H1 (cell line): ENCODE measurements around the gene MGLL. TPM values are rescaled to one million over a fixed set of nuclear protein-coding genes. Genes with fewer than 3 reads are reported as not detected.
A peak's percentile ranks its signal among the peaks of the same experiment; 100 is the strongest.

ENCODE experiments used
- CTCF ChIA-PET: fragments of 300-600 bp; sonication (Branson Sonifier 250); formaldehyde crosslinking; loops from one replicate; lab custom pipeline; 2021; ENCODE audit not compliant: partially characterized antibody; lab: Charles Lee
- POLR2A ChIA-PET: fragments of 300-600 bp; sonication (Branson Sonifier 250); formaldehyde crosslinking; loops from one replicate; lab custom pipeline; 2021; ENCODE audit warnings: inconsistent platforms; ENCODE audit not compliant: partially characterized antibody; lab: Charles Lee
- DNase-seq, 2 experiments: peaks; one replicate each; pipeline versions ENCODE4 v3.0.0 to v3.0.0-alpha.2; 2010 to 2022; ENCODE audit warnings: low spot score in 2 of 2, low read depth in 1 of 2, mixed read lengths in 1 of 2
- FAIRE-seq: peaks from 2 replicates; lab custom pipeline; 2011; peaks lifted over from hg19 to GRCh38; lab: Jason Lieb, UNC
- H2AFZ ChIP-seq: 2 replicates; pipeline ENCODE4 v1.8.1; 2012; ENCODE audit warnings: low read length, inconsistent platforms
- H2AK5ac ChIP-seq: 2 replicates; pipeline ENCODE4 v1.6.1; 2013; ENCODE audit warnings: low read depth, low read length
- H2BK120ac ChIP-seq: replicated peaks from 2 replicates; pipeline ENCODE3; 2013; ENCODE audit warnings: low read depth, low read length, inconsistent platforms
- H2BK12ac ChIP-seq: 2 replicates; pipeline ENCODE4 v1.6.1; 2013; ENCODE audit warnings: low read depth, low read length
- H2BK15ac ChIP-seq: 2 replicates; pipeline ENCODE4 v1.6.1; 2013; ENCODE audit warnings: low read length
- H2BK20ac ChIP-seq: 2 replicates; pipeline ENCODE4 v1.6.1; 2013; ENCODE audit warnings: low read length
- H2BK5ac ChIP-seq: 2 replicates; pipeline ENCODE4 v1.6.1; 2013; ENCODE audit warnings: low read depth, low read length
- H3K14ac ChIP-seq: 2 replicates; pipeline ENCODE4 v1.6.1; 2013; ENCODE audit warnings: inconsistent platforms; ENCODE audit not compliant: insufficient read length
- H3K18ac ChIP-seq: 2 replicates; pipeline ENCODE4 v1.6.1; 2013; ENCODE audit warnings: low read length; ENCODE audit errors: extremely low read depth
- H3K23ac ChIP-seq: 2 replicates; pipeline ENCODE4 v1.6.1; 2013; ENCODE audit warnings: inconsistent platforms; ENCODE audit not compliant: insufficient read length
- H3K23me2 ChIP-seq: 2 replicates; pipeline ENCODE4 v1.6.1; 2013; ENCODE audit warnings: low read depth, low read length
- H3K27ac ChIP-seq: 2 replicates; pipeline ENCODE4 v1.6.1; 2011; ENCODE audit warnings: low read depth, low read length, inconsistent platforms
- H3K27me3 ChIP-seq, 4 experiments: replicated peaks in 1 of 4; 1 replicate in 1 of 4; 2 replicates in 3 of 4; pipeline versions ENCODE4 v1.6.1 to v1.8.1; 2011 to 2013; ENCODE audit warnings: low read length in 3 of 4, mild to moderate bottlenecking in 3 of 4, inconsistent platforms in 2 of 4, mixed read lengths in 2 of 4, moderate library complexity in 1 of 4; ENCODE audit not compliant: control insufficient read depth in 3 of 4, insufficient read depth in 3 of 4; ENCODE audit errors: extremely low read depth in 1 of 4
- H3K36me3 ChIP-seq, 4 experiments: 2 replicates each; pipeline versions ENCODE4 v1.6.1 to v1.8.1; 2011 to 2013; ENCODE audit warnings: mild to moderate bottlenecking in 4 of 4, low read length in 3 of 4, moderate library complexity in 2 of 4, control low read depth in 1 of 4, inconsistent platforms in 1 of 4; ENCODE audit not compliant: insufficient read depth in 4 of 4, control insufficient read depth in 2 of 4
- H3K4ac ChIP-seq: replicated peaks from 2 replicates; pipeline ENCODE3; 2013; ENCODE audit warnings: low read length, low read depth, mixed read lengths, inconsistent platforms; ENCODE audit not compliant: insufficient read length
- H3K4me1 ChIP-seq, 4 experiments: replicated peaks in 1 of 4; 1 replicate in 1 of 4; 2 replicates in 3 of 4; pipeline versions ENCODE4 v1.6.1 to v1.8.1; 2011 to 2013; ENCODE audit warnings: low read length in 3 of 4, inconsistent platforms in 2 of 4, mixed read lengths in 1 of 4; ENCODE audit not compliant: insufficient read depth in 4 of 4, control insufficient read depth in 3 of 4
- H3K4me2 ChIP-seq, 2 experiments: 2 replicates each; pipeline versions ENCODE4 v1.6.1 to v1.8.1; 2011 to 2013; ENCODE audit warnings: low read depth in 2 of 2, low read length in 2 of 2, control low read depth in 1 of 2, inconsistent platforms in 1 of 2, mild to moderate bottlenecking in 1 of 2; ENCODE audit not compliant: insufficient read depth in 1 of 2
- H3K4me3 ChIP-seq, 4 experiments: fragments of 200-600, 300-600 bp in 1 of 4; sonication (generic), shearing (Covaris generic), sonication (Bioruptor Twin) in 1 of 4; 2 replicates each; pipeline versions ENCODE4 v1.5.1 to v1.8.1; 2011 to 2016; ENCODE audit warnings: low read length in 4 of 4, low read depth in 3 of 4, control low read depth in 2 of 4, inconsistent platforms in 2 of 4, mild to moderate bottlenecking in 2 of 4, mixed read lengths in 1 of 4, moderate library complexity in 1 of 4; ENCODE audit not compliant: insufficient read depth in 2 of 4; ENCODE audit errors: extremely low read depth in 1 of 4
- H3K56ac ChIP-seq: replicated peaks from 2 replicates; pipeline ENCODE3; 2013; ENCODE audit warnings: low read depth, mild to moderate bottlenecking, mixed read lengths, low read length, inconsistent platforms; ENCODE audit not compliant: insufficient read length
- H3K79me1 ChIP-seq: 2 replicates; pipeline ENCODE4 v1.6.1; 2013; ENCODE audit warnings: low read depth, low read length, control low read depth
- H3K79me2 ChIP-seq, 2 experiments: 2 replicates each; pipeline versions ENCODE4 v1.6.1 to v1.8.1; 2012 to 2013; ENCODE audit warnings: low read length in 2 of 2, mild to moderate bottlenecking in 2 of 2, inconsistent platforms in 1 of 2; ENCODE audit not compliant: insufficient read depth in 2 of 2, control insufficient read depth in 1 of 2
- H3K9ac ChIP-seq, 4 experiments: replicated peaks in 1 of 4; 1 replicate in 1 of 4; 2 replicates in 3 of 4; pipeline versions ENCODE4 v1.6.1 to v1.8.1; 2011 to 2013; ENCODE audit warnings: low read depth in 3 of 4, low read length in 3 of 4, control low read depth in 2 of 4, mild to moderate bottlenecking in 2 of 4, moderate library complexity in 2 of 4, inconsistent platforms in 1 of 4; ENCODE audit errors: extremely low read depth in 1 of 4
- H3K9me3 ChIP-seq, 2 experiments: 2 replicates each; pipeline versions ENCODE4 v1.6.1 to v1.8.1; 2012 to 2013; ENCODE audit warnings: mild to moderate bottlenecking in 2 of 2, moderate library complexity in 2 of 2, control low read depth in 1 of 2, inconsistent platforms in 1 of 2, low read depth in 1 of 2, low read length in 1 of 2, mixed read lengths in 1 of 2; ENCODE audit not compliant: insufficient read depth in 2 of 2
- H4K20me1 ChIP-seq, 2 experiments: replicated peaks in 1 of 2; 2 replicates each; pipeline versions ENCODE3 to v1.8.1; 2011 to 2013; ENCODE audit warnings: inconsistent platforms in 2 of 2, low read length in 2 of 2, mild to moderate bottlenecking in 1 of 2; ENCODE audit not compliant: insufficient read depth in 2 of 2, control insufficient read depth in 1 of 2
- H4K5ac ChIP-seq: 2 replicates; pipeline ENCODE4 v1.6.1; 2013; ENCODE audit warnings: low read length, low read depth, mixed read lengths, inconsistent platforms; ENCODE audit not compliant: insufficient read length
- H4K8ac ChIP-seq: 2 replicates; pipeline ENCODE4 v1.8.0; 2013; ENCODE audit warnings: mild to moderate bottlenecking, moderate library complexity, low read length, inconsistent platforms; ENCODE audit not compliant: insufficient read depth; ENCODE audit errors: extremely low read depth
- H4K91ac ChIP-seq: replicated peaks from 2 replicates; pipeline ENCODE3; 2013; ENCODE audit warnings: low read length, mixed read lengths, inconsistent platforms; ENCODE audit not compliant: insufficient read length
- RAD21 ChIP-seq, 2 experiments: IDR thresholded peaks in 1 of 2; conservative IDR thresholded peaks in 1 of 2; 2 replicates each; pipeline ENCODE4 v1.6.1; 2011; ENCODE audit warnings: low read depth in 2 of 2, low read length in 2 of 2, improper control_type of control experiment in 1 of 2, inconsistent platforms in 1 of 2, mild to moderate bottlenecking in 1 of 2, moderate library complexity in 1 of 2
- TBP ChIP-seq: IDR thresholded peaks from 2 replicates; pipeline ENCODE4 v1.6.1; 2011; ENCODE audit warnings: low read depth, low read length, improper control_type of control experiment
- WGBS, 2 experiments: shearing (Covaris generic) in 1 of 2; methylation state at CpG; one replicate each; pipeline versions ENCODE4 v1.1.6 to v1.1.7; 2013 to 2015; ENCODE audit warnings: low lambda C conversion rate in 2 of 2, mixed read lengths in 2 of 2, inconsistent platforms in 1 of 2, low coverage in 1 of 2, missing lambda C conversion rate in 1 of 2; ENCODE audit not compliant: insufficient replicate concordance in 2 of 2, insufficient coverage in 1 of 2, insufficient read length in 1 of 2; ENCODE audit errors: extremely low coverage in 1 of 2, missing lambda C conversion rate in 1 of 2; 5-methylcytosine and 5-hydroxymethylcytosine counted together
- polyA plus RNA-seq, 7 experiments: library from polyadenylated mRNA; depleted of rRNA in 3 of 7; stranded (reverse) in 5 of 7; unstranded in 2 of 7; fragments of >200 nt in 5 of 7; fragments of 200-250 nt in 2 of 7; gene quantifications; 1 replicate in 5 of 7; 2 replicates in 1 of 7; 4 replicates in 1 of 7; pipeline versions ENCODE4 v1.2.1 to v1.2.3, GENCODE V29; 2011 to 2013; ENCODE audit warnings: missing spikeins in 2 of 7, mixed read lengths in 2 of 7
- total RNA-seq: library from RNA; stranded (reverse); fragmentation: NEBNext Ultra II Directional; extraction: Animal tissue kit (Norgen Biotek cat#: 25700); gene quantifications from 2 replicates; pipeline ENCODE4 v1.2.1, GENCODE V29; 2021
- TF ChIP-seq, protein P1 (sequence below), 3 experiments: IDR thresholded peaks; 1 replicate in 2 of 3; 2 replicates in 1 of 3; pipeline versions ENCODE4 v1.5.1 to v1.6.1; 2011; ENCODE audit warnings: low read length in 3 of 3, mild to moderate bottlenecking in 3 of 3, inconsistent platforms in 2 of 3, low read depth in 1 of 3, moderate library complexity in 1 of 3; ENCODE audit not compliant: insufficient read depth in 1 of 3; ENCODE audit errors: control extremely low read depth in 1 of 3

MGLL gene
- total and polyA plus RNA-seq, 2 of the 8 experiments (the other 6 are each of a cell fraction or from before 2014, with no cell fraction given) = 0.05 to 0.34 TPM

GRCh38 chr3:127749787-127750225 lies 72.5 kb downstream of the MGLL start:
- H3K18ac ChIP-seq = no peak overlapping the region
- no peak overlapping the region for H2BK12ac ChIP-seq
- H4K91ac ChIP-seq = no peak overlapping the region
- H2BK20ac ChIP-seq = no peak overlapping the region
- H3K23ac ChIP-seq = no peak overlapping the region
- H4K8ac ChIP-seq = 0 out of 2 replicates have a peak overlapping the region, but pooled peaks have one; percentile 3
- H3K79me1 ChIP-seq = no peaks in the 10 kb centered on the region
- FAIRE-seq = no peak
- H3K4me2 ChIP-seq = no peak overlapping the region
- DNase-seq = no peak
- H3K79me2 ChIP-seq = no peaks in the 10 kb centered on the region
- H4K5ac ChIP-seq = no peak overlapping the region
- H3K23me2 ChIP-seq = no peaks in the 10 kb centered on the region
- H3K56ac ChIP-seq = no peak overlapping the region
- TF ChIP-seq RAD21 (IDR thresholded peaks at IDR 0.05 in 1 of 2, conservative IDR thresholded peaks at IDR 0.05 in 1 of 2; ENCODE audit: low read depth in 2 of 2, low read length in 2 of 2) (peak; percentile 31 to 49; a peak in 3 of 4 replicates), TBP (no peak)
- TF ChIP-seq, protein P1, sequence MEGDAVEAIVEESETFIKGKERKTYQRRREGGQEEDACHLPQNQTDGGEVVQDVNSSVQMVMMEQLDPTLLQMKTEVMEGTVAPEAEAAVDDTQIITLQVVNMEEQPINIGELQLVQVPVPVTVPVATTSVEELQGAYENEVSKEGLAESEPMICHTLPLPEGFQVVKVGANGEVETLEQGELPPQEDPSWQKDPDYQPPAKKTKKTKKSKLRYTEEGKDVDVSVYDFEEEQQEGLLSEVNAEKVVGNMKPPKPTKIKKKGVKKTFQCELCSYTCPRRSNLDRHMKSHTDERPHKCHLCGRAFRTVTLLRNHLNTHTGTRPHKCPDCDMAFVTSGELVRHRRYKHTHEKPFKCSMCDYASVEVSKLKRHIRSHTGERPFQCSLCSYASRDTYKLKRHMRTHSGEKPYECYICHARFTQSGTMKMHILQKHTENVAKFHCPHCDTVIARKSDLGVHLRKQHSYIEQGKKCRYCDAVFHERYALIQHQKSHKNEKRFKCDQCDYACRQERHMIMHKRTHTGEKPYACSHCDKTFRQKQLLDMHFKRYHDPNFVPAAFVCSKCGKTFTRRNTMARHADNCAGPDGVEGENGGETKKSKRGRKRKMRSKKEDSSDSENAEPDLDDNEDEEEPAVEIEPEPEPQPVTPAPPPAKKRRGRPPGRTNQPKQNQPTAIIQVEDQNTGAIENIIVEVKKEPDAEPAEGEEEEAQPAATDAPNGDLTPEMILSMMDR (IDR thresholded peaks at IDR 0.05; ENCODE audit: control extremely low read depth in 1 of 3, insufficient read depth in 1 of 3, low read depth in 1 of 3, low read length in 3 of 3) = peak in 2 of 3 experiments; percentile 30 to 37; a peak in 3 of 4 replicates
- TF ChIP-seq, all 59 proteins: peak for 2
- Histone ChIP-seq H3K4me1 (no peaks in the 10 kb centered on the region), H3K4ac (no peak overlapping the region), H3K14ac (no peak overlapping the region), H2BK5ac (no peak overlapping the region), H4K20me1 (no peaks in the 10 kb centered on the region), H2AFZ (no peak overlapping the region), H3K27ac (no peak overlapping the region), H3K27me3 (no peaks in the 10 kb centered on the region), H3K4me3 (no peak overlapping the region), H2AK5ac (no peak overlapping the region), H2BK15ac (no peak overlapping the region), H3K9ac (no peak overlapping the region), H2BK120ac (no peak overlapping the region), H3K36me3 (no peaks in the 10 kb centered on the region), H3K9me3 (no peaks in the 10 kb centered on the region)
- 88% methylated on average over 7 of the region's 7 CpGs; no CpG with 5 or more reads in 1 of the 2 experiments for WGBS, 2 experiments
- POLR2A ChIA-PET = no interaction called here
- CTCF ChIA-PET = interaction anchor here (1.0 to 5.8 kb wide), 12 partner anchors 10 to 221 kb away, joined by 3 to 35 read pairs (median 8); no protein-coding TSS in a partner anchor
